ENCODE results near the gene SH3GL3.

SH3GL3 gene

DNA sequence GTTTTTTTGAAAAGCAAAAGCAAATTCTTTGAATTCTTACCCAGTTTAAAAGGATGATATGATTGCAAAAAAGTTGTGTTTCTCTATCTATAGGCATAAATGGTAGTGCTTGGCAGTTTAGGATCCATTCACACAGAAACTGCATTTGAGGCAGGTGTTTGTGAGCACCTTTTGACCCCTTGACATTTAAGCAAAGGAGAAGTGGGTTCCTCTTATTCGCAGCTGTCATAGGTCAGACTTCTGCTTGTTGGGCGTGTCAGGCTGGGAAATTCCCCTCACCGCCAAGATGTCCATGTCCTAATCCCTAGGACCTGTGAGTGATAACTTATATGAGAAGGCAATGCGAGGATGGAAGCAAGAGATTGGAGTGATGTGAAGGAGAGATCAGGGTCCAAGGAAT lies 67.4 kb downstream of the SH3GL3 start:
- no peak for DNase-seq

- DNase-seq, result no peak
Measured at GRCh38 chr15:83515164-83515563, 68.0 kb downstream of the SH3GL3 start.

DNA sequence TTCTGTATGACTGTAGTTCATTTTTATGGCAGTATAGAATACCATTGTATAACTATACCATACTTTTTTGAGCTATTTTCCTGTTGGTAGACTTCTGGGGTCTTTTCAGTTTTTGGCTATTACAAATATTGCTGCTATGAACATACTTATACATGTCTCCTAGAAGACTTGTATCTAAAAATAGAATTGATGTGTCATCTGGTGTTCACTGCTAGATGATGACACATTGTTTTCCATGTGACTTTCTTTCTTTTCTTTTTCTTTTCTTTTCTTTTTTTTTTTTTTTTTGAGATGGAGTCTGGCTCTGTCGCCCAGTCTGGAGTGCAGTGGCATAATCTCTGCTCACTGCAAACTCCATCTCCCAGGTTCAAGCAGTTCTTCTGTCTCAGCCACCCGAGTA lies 69.8 kb downstream of the SH3GL3 start:
- no peak for DNase-seq

- DNase-seq, result no peak
Measured at GRCh38 chr15:83526319-83526718, 79.2 kb downstream of the SH3GL3 start.

GRCh38 chr15:83533410-83533962 lies 86.3 kb downstream of the SH3GL3 start:
- DNase-seq, result no peak

DNA sequence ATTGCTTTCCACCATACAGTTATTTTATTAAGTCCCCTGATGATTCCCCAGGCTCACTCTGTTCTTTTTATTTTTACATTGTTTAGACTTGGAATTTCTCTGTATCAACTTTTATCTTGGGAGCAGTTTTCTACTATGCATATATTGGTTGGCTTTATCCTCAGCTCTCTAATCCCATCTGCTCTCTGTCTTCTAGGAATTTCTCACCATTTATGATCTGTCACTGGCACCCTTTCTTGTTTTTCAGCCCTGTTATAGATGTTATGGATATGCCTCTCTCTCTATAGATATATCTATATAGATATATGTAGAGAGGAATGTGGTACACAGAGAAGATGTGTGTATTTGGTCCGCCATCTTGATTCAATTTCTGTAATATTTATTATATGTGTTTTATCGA lies 90.5 kb downstream of the SH3GL3 start:
- DNase-seq, result no peak

DNA sequence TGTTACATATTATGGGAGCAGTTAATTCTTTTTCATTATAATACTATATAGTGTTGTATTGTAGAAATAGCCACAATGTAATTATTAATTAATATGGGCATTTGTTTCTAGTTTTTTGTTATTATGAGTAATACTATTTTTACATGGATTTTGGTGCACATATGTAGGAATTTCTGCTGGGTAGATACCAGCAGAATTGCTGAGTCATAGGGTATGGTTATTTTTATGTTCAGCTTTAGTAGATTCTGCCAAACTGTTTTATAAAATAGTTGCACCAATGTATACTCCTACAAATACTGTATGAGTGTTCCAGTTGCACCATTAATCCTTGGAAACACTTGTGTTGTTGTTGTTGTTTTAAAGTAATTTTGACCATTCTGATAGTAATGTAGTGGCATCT lies 91.5 kb downstream of the SH3GL3 start:
- no peak for DNase-seq

- DNase-seq, result no peak
Measured at GRCh38 chr15:83545804-83546511, 98.8 kb downstream of the SH3GL3 start.

GRCh38 chr15:83546512-83546888 lies 99.4 kb downstream of the SH3GL3 start:
- DNase-seq, result no peak

DNA sequence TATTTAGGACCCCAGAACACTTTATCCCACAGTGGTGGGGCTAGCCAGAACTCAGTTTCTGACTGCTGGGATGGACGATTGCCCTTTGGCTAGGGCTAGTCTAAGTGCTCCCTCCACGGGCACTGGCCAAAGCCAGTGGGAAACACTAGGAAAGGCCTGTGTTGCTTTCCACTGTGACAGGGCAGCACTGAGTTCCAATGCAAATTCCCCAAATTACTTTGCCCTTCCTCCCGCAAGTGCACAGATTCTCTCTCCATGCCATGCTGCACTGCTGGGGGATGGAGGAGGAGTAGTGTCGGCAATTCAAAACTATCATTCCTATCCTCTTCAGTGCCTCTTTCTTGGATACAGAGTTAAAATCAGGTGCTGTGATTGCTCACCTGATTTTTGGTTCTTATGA lies 100.0 kb downstream of the SH3GL3 start:
- DNase-seq, result no peak

DNA sequence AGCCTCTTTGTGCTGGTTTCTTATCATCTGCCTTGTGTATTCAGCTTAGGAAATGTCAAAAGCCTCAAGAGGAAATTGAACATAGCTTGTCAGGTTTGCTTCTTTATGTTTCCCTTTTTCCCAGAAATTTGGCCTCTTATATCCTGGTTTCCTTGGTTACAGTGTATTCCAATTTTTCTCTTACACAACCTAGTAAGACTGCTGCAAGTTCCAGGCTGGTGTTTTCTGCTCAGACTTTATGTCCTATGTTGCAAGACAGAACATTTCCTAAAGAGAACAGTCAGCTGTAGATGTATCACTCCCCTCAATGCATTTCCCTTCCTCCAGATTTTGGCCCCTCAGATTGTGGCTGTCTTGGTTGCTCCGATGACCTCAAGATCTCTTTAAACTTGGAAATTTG lies 102.5 kb downstream of the SH3GL3 start:
- DNase-seq, result no peak

DNA sequence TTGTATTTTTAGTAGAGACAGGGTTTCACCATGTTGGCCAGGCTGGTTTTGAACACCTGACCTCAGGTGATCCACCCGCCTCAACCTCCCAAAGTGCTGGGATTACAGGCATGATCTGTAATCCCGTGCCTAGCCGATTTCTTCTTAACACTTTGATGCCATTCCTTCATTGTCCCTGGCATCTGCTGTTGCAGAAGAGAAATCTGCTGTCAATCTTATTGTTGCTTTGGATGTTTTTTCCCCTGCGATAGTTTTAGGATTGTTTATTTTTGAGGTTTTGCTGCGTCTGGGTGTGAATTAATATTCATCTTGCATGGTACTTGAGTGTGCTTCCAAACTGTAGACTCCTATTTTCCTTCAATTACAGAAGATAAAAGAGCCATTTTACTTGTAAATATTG lies 107.4 kb downstream of the SH3GL3 start:
- DNase-seq, result no peak

GRCh38 chr15:83555383-83555782 lies 108.2 kb downstream of the SH3GL3 start:
- no peak for DNase-seq

DNA sequence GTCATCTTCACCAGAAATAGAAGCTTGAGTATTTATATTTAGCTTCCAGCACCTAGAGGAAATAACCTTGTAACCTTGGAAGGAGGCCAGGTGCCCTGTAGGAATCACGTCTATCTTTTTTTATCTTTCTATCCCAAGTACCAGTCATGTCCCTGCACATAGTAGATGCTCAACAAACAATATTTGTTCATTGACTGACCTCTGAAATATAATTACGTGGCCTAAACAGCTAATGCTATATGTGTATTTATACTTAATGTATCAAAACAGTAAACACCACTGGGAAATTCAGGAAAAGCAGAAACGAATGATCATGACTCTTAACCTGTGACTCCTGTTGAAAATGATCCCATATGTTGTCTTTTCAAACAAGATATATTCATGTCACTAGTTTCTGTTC lies 108.9 kb downstream of the SH3GL3 start:
- DNase-seq, result no peak

- DNase-seq, result no peak
Measured at GRCh38 chr15:83556754-83557153, 109.6 kb downstream of the SH3GL3 start.

DNA sequence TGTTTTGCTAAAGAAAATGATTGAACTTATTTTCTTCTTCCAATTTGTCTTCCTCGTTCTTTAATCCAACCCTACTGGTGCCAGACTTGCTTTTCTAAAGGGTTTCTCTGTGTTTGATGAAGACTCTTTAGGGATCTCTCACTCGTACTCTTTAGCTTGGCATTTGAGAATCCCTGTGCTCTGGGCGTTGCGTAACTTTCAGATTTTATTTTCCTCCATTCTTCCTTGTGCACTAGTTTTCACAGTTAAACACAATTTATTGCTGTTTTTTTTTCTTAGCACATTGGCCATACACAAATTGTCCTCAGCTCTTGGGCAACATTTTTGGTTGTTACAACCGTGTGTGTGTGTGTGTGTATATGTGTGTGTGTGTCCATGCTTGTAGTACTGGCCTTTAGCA lies 111.0 kb downstream of the SH3GL3 start:
- DNase-seq, result no peak

DNA sequence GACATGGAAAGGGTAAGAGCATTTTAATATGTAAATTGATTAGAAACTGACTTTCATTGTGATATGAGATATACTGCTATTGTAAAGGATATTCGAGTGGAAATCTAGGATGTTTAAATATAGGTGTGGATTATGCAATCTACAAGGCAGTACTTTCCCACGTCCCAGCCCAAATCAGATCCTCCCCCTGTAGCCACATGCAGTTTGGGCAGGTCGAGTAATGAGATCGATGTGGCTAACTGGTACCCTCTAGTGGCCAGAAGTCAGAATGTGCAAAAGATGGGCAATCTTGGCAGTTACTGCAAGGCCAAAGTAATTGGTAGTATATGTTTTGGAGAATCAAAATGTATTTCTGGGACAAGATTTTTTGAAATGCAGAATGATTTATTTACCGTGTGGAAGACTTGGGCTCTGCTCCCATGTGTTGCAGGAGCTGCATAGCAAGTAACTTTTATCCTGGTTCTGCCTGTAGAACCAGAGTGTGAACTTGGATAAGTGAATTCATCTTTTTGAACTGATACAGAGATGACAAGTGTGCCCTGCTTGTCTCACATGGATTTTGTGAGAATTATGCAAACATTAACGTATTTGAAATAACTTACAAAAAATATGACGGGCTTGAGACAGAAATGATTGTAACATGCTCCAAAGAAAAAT lies 112.3 kb downstream of the SH3GL3 start:
- peak; percentile 86 for DNase-seq

DNA sequence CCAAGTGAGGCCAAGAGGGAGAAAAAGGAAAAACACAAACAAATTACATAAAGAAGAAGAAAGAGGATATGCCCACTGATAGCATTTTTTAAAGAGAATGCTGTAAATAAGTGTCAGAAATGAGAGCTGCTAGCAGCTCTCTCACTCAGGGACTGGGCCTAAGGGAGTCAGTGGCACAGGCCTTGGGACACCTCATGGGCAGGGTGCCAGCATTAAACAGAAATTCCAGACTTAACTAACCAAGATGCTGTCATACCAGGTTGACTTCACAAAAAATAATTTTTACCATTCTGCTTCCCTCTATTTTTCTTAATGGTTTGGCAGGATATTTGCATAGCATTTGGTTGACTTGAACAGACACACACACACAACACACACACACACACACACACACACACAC lies 114.5 kb downstream of the SH3GL3 start:
- no peak for DNase-seq

GRCh38 chr15:83565138-83565537 lies 118.0 kb downstream of the SH3GL3 start:
- peak; percentile 19 for DNase-seq

DNA sequence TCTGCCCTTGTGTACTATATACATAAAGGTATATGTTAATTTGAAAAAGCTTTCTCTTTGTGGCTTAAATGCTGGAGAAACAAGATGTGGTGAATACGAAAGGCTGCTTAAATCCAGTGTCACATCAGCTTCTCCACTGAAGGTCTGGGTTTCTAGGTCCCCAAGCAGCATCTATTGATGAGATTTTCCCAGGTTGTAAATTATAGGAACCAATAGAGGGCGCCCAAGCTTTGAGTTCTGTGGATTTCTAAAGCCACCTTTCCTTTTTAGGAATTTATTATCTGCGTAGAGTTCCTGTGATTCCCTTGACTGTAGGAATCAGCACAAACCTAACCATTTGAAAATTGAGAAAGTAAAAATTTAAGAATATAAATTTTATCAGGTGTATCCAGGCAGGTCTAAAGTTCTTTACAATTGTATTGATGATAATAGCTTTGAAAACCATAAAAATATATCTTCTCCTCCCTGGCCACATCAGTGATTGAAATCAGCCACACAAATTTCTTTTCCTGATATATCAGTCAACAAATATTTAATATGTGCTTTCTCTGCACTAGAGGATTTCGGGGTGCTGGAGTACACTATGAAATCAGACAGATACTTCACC lies 118.5 kb downstream of the SH3GL3 start:
- peak; percentile 82 for DNase-seq

GRCh38 chr15:83567318-83567717 lies 120.2 kb downstream of the SH3GL3 start:
- no peak for DNase-seq

DNA sequence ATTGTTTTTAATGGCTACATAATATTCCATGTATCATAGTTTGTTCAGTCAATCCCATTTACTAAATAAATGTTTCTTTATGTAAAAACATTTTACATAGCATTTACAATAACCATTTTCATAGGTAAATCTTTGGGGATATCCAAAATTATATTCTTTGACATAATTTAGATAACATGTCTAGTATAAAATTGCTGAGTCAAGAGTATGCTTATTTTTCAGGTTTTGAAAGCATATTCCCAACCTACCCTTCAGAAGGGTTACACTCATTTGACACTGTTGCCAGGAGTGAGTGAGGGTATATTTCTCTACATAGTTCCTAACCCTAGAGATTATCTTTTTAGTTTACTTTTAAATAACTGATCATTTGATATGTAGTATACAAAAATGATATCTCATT lies 122.2 kb downstream of the SH3GL3 start:
- DNase-seq, result no peak

GRCh38 chr15:83570756-83571155 lies 123.6 kb downstream of the SH3GL3 start:
- DNase-seq, result no peak

Data from eye (tissue), 1 donor.